ENCODE data around the gene DSCAML1.

The DSCAML1 gene

DNA sequence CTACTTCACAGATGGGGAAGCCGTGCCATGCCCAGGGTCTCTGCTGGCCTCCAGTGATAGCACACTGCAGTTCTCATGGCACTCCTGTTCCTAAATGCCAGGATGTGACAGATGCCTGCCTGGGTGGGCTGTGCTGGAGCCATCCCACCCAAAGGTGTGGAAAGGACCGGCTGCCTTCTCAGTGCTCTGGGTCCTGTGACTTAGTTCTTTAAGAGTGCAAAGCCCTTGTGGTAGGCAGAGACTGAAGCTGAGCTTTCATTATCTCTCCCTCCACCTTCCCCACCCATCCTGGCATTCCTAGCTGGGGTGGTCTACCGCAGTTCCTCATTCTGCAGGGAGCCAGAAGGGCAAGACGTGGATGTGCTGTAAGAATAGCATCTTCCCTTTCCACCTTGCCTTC, 319.3 kb downstream of the DSCAML1 start:
- TF ChIP-seq PPARA (CRISPR knock-in tag; IDR thresholded peaks at IDR 0.05; ENCODE audit: borderline replicate concordance), result no peak
- no peak for TF ChIP-seq ISL1 (CRISPR knock-in tag; IDR thresholded peaks at IDR 0.05)
- no peak for TF ChIP-seq TOX (CRISPR knock-in tag; IDR thresholded peaks at IDR 0.05; ENCODE audit: borderline replicate concordance)
- TF ChIP-seq OSR1 (CRISPR knock-in tag; IDR thresholded peaks at IDR 0.05), result no peak
- TF ChIP-seq ARNTL (CRISPR knock-in tag; IDR thresholded peaks at IDR 0.05; ENCODE audit: borderline replicate concordance, low read depth), result no peak
- no peak for TF ChIP-seq TCF4 (CRISPR knock-in tag; IDR thresholded peaks at IDR 0.05; ENCODE audit: borderline replicate concordance)
- TF ChIP-seq, protein P1, sequence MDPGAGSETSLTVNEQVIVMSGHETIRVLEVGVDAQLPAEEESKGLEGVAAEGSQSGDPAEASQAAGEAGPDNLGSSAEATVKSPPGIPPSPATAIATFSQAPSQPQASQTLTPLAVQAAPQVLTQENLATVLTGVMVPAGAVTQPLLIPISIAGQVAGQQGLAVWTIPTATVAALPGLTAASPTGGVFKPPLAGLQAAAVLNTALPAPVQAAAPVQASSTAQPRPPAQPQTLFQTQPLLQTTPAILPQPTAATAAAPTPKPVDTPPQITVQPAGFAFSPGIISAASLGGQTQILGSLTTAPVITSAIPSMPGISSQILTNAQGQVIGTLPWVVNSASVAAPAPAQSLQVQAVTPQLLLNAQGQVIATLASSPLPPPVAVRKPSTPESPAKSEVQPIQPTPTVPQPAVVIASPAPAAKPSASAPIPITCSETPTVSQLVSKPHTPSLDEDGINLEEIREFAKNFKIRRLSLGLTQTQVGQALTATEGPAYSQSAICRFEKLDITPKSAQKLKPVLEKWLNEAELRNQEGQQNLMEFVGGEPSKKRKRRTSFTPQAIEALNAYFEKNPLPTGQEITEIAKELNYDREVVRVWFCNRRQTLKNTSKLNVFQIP (CRISPR knock-in tag; IDR thresholded peaks at IDR 0.05; ENCODE audit: borderline replicate concordance, low read depth), result no peak
- no peak for TF ChIP-seq RARB (CRISPR knock-in tag; IDR thresholded peaks at IDR 0.05)
- TF ChIP-seq, protein P2, sequence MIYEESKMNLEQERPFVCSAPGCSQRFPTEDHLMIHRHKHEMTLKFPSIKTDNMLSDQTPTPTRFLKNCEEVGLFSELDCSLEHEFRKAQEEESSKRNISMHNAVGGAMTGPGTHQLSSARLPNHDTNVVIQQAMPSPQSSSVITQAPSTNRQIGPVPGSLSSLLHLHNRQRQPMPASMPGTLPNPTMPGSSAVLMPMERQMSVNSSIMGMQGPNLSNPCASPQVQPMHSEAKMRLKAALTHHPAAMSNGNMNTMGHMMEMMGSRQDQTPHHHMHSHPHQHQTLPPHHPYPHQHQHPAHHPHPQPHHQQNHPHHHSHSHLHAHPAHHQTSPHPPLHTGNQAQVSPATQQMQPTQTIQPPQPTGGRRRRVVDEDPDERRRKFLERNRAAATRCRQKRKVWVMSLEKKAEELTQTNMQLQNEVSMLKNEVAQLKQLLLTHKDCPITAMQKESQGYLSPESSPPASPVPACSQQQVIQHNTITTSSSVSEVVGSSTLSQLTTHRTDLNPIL (CRISPR knock-in tag; IDR thresholded peaks at IDR 0.05; ENCODE audit: low read depth), result no peak
- no peak for TF ChIP-seq ZNF70 (CRISPR knock-in tag; IDR thresholded peaks at IDR 0.05)
- TF ChIP-seq ZFP30 (CRISPR knock-in tag; IDR thresholded peaks at IDR 0.05), result no peak
- no peak for TF ChIP-seq SNAI2 (CRISPR knock-in tag; IDR thresholded peaks at IDR 0.05)
- TF ChIP-seq CSDC2 (CRISPR knock-in tag; IDR thresholded peaks at IDR 0.05), result no peak
- no peak for ATAC-seq

DNA sequence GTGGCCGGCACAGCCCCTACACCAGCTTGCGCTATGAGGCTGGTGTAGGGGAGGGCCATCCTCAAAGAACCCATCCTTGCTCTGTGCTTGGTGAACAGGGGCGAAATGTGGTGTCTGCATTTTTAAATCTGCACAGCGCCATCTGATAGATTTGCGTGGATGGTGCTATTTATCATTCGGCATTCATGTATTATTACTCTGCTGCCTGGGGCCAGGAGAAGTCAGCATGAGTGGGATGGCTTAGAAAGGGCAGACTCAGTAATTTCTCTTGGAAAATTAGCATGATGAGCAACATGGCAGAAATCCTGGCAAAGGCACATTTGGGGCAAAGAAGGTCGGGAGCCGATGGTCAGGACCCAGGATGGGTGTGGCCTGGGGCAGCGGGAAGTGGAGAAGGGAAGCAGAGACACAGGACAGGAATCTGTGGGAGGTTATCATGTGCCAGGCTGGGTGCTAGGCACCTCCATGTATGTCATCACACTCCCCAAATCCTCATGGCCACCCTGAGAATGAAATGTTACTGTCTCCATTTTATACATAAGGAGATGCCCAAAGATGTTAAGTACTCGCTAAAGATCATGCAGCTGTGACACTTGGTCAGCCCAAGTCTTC, 320.4 kb downstream of the DSCAML1 start:
- ATAC-seq, result no peak
- TF ChIP-seq ARNTL (CRISPR knock-in tag; IDR thresholded peaks at IDR 0.05; ENCODE audit: borderline replicate concordance, low read depth) (no peak), ZFP3 (CRISPR knock-in tag; IDR thresholded peaks at IDR 0.05) (no peak), ZC3H10 (CRISPR knock-in tag; IDR thresholded peaks at IDR 0.05) (no peak), ZNF8 (CRISPR knock-in tag; IDR thresholded peaks at IDR 0.05) (no peak), OSR1 (CRISPR knock-in tag; IDR thresholded peaks at IDR 0.05) (no peak), ZNF565 (CRISPR knock-in tag; conservative IDR thresholded peaks at IDR 0.05; ENCODE audit: low read depth) (no peak), PPARA (CRISPR knock-in tag; IDR thresholded peaks at IDR 0.05; ENCODE audit: borderline replicate concordance) (no peak), GLIS3 (CRISPR knock-in tag; IDR thresholded peaks at IDR 0.05) (no peak), TCF4 (CRISPR knock-in tag; IDR thresholded peaks at IDR 0.05; ENCODE audit: borderline replicate concordance) (no peak)
- TF ChIP-seq, protein P3, sequence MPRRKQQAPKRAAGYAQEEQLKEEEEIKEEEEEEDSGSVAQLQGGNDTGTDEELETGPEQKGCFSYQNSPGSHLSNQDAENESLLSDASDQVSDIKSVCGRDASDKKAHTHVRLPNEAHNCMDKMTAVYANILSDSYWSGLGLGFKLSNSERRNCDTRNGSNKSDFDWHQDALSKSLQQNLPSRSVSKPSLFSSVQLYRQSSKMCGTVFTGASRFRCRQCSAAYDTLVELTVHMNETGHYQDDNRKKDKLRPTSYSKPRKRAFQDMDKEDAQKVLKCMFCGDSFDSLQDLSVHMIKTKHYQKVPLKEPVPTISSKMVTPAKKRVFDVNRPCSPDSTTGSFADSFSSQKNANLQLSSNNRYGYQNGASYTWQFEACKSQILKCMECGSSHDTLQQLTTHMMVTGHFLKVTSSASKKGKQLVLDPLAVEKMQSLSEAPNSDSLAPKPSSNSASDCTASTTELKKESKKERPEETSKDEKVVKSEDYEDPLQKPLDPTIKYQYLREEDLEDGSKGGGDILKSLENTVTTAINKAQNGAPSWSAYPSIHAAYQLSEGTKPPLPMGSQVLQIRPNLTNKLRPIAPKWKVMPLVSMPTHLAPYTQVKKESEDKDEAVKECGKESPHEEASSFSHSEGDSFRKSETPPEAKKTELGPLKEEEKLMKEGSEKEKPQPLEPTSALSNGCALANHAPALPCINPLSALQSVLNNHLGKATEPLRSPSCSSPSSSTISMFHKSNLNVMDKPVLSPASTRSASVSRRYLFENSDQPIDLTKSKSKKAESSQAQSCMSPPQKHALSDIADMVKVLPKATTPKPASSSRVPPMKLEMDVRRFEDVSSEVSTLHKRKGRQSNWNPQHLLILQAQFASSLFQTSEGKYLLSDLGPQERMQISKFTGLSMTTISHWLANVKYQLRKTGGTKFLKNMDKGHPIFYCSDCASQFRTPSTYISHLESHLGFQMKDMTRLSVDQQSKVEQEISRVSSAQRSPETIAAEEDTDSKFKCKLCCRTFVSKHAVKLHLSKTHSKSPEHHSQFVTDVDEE (CRISPR knock-in tag; IDR thresholded peaks at IDR 0.05), result no peak
- TF ChIP-seq, protein P1 (CRISPR knock-in tag; IDR thresholded peaks at IDR 0.05; ENCODE audit: borderline replicate concordance, low read depth), result no peak
- TF ChIP-seq, protein P4, sequence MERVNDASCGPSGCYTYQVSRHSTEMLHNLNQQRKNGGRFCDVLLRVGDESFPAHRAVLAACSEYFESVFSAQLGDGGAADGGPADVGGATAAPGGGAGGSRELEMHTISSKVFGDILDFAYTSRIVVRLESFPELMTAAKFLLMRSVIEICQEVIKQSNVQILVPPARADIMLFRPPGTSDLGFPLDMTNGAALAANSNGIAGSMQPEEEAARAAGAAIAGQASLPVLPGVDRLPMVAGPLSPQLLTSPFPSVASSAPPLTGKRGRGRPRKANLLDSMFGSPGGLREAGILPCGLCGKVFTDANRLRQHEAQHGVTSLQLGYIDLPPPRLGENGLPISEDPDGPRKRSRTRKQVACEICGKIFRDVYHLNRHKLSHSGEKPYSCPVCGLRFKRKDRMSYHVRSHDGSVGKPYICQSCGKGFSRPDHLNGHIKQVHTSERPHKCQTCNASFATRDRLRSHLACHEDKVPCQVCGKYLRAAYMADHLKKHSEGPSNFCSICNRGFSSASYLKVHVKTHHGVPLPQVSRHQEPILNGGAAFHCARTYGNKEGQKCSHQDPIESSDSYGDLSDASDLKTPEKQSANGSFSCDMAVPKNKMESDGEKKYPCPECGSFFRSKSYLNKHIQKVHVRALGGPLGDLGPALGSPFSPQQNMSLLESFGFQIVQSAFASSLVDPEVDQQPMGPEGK (CRISPR knock-in tag; IDR thresholded peaks at IDR 0.05; ENCODE audit: borderline replicate concordance), result no peak
- TF ChIP-seq, protein P5, sequence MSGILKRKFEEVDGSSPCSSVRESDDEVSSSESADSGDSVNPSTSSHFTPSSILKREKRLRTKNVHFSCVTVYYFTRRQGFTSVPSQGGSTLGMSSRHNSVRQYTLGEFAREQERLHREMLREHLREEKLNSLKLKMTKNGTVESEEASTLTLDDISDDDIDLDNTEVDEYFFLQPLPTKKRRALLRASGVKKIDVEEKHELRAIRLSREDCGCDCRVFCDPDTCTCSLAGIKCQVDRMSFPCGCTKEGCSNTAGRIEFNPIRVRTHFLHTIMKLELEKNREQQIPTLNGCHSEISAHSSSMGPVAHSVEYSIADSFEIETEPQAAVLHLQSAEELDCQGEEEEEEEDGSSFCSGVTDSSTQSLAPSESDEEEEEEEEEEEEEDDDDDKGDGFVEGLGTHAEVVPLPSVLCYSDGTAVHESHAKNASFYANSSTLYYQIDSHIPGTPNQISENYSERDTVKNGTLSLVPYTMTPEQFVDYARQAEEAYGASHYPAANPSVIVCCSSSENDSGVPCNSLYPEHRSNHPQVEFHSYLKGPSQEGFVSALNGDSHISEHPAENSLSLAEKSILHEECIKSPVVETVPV (CRISPR knock-in tag; IDR thresholded peaks at IDR 0.05), result no peak

Data from SK-N-SH treated with all-trans-retinoic acid at 6 μM for 48 hours (cell line).